HG03280 (cell line): ENCODE data around the gene TNRC6A.
"Not testable (repeated sequence)": the region's sequence is repeated elsewhere in the genome, so short reads cannot be mapped to it uniquely, and the experiment has no call there.

Experiments
- ATAC-seq: cut with Tn5 transposase; IDR thresholded peaks from one replicate; pipeline ENCODE4 v1.9.1; 2021; ENCODE audit warnings: mild to moderate bottlenecking, moderate library complexity; ENCODE audit not compliant: unreplicated experiment

The TNRC6A gene

GRCh38 chr16:24841291-24841690 lies 111.8 kb downstream of the TNRC6A start:
- no peak for ATAC-seq

GRCh38 chr16:24844101-24845030 lies 114.9 kb downstream of the TNRC6A start:
- ATAC-seq = no peak

GRCh38 chr16:24845031-24845365 lies 115.5 kb downstream of the TNRC6A start:
- ATAC-seq = not testable (repeated sequence)

- ATAC-seq = no peak
Observed at GRCh38 chr16:24845726-24846547, 116.5 kb downstream of the TNRC6A start, which contains the start of gene SLC5A11. Gene SLC5A11, plus strand, starts transcription at chr16:24845963. Its CDS starts 12,681 bp downstream, at chr16:24858644.

- no peak for ATAC-seq
Observed at GRCh38 chr16:24846548-24847357, 117.3 kb downstream of the TNRC6A start.

GRCh38 chr16:24847358-24847664 lies 117.9 kb downstream of the TNRC6A start:
- no peak for ATAC-seq

- no peak for ATAC-seq
Observed at GRCh38 chr16:24848065-24848464, 118.6 kb downstream of the TNRC6A start.

- ATAC-seq = no peak
Observed at GRCh38 chr16:24849641-24850040, 120.2 kb downstream of the TNRC6A start.

- no peak for ATAC-seq
Observed at GRCh38 chr16:24850289-24850938, 121.0 kb downstream of the TNRC6A start.

- no peak for ATAC-seq
Observed at GRCh38 chr16:24851700-24852099, 122.2 kb downstream of the TNRC6A start.

- no peak for ATAC-seq
Observed at GRCh38 chr16:24852281-24852721, 122.8 kb downstream of the TNRC6A start.

GRCh38 chr16:24853169-24853824 lies 123.8 kb downstream of the TNRC6A start:
- ATAC-seq = no peak

GRCh38 chr16:24853830-24854229 lies 124.4 kb downstream of the TNRC6A start:
- no peak for ATAC-seq

- ATAC-seq = no peak
Observed at GRCh38 chr16:24854607-24855171, 125.2 kb downstream of the TNRC6A start.

GRCh38 chr16:24855678-24856077 lies 126.2 kb downstream of the TNRC6A start:
- no peak for ATAC-seq

- not testable (repeated sequence) for ATAC-seq
Observed at GRCh38 chr16:24856871-24857270, 127.4 kb downstream of the TNRC6A start.

- ATAC-seq = no peak
Observed at GRCh38 chr16:24858219-24859041, 129.0 kb downstream of the TNRC6A start.

GRCh38 chr16:24861461-24861860 lies 132.0 kb downstream of the TNRC6A start:
- no peak for ATAC-seq
